Measurements from ENCODE around the gene ABCA6. TPM values are rescaled to one million over a fixed set of nuclear protein-coding genes. Genes with fewer than 3 reads are reported as not detected.

The ABCA6 gene
- total RNA-seq, 1 donor from 2014 or later: 50.7 TPM

- DNase-seq: no peak
These were observed 95.4 kb downstream of the ABCA6 start for GRCh38 chr17:69046121-69046807.

- no peak for DNase-seq
These were observed 96.0 kb downstream of the ABCA6 start for GRCh38 chr17:69045646-69046045.

GRCh38 chr17:69044371-69044770, 97.3 kb downstream of the ABCA6 start:
- DNase-seq: no peak

- DNase-seq: no peak
These were observed 98.5 kb downstream of the ABCA6 start for GRCh38 chr17:69043098-69043734.

- no peak for DNase-seq
These were observed 99.4 kb downstream of the ABCA6 start for GRCh38 chr17:69042308-69042707.

DNA sequence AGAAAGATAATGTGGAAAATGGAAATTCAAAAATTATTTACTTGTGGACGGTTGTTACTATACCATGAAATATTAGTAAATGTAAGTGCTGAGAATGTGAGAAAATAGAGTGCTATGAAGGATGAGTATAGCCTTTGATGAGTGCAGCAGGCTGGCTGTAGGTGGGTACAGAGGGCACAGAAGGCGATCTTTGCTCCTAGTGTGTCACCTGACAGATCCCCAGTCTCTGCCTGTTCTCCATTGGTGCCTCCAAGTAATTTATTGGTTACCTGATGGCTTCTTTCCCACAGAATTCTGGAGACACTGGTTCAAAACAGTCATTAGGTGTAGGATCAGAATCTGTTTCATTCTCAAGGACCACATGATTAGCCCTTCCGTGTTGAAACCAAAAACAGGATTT, 109.9 kb downstream of the ABCA6 start:
- no peak for DNase-seq

GRCh38 chr17:69030169-69030568, 111.5 kb downstream of the ABCA6 start:
- no peak for DNase-seq

Small RNA genes lying within 50 kb of the gene (small RNA-seq; reads per million reads assigned to genes)
- gene MIR4524B (ENCODE audit: low replicate concordance): 0.06 reads per million

Other genes starting within 250 kb of the ABCA6 start
- 73.0 TPM for gene ABCA8, start 186.5 kb downstream of the ABCA6 start, total RNA-seq
- gene ABCA9, start 81.0 kb downstream of the ABCA6 start, total RNA-seq: 24.4 TPM
- 33.5 TPM for gene ABCA10, start 86.9 kb upstream of the ABCA6 start, total RNA-seq
- gene ABCA5, start 185.2 kb upstream of the ABCA6 start, total RNA-seq: 52.8 TPM